Activated CD8-positive, alpha-beta memory T cell treated with anti-CD3 and anti-CD28 coated beads, Interleukin-2, amount 50 U/mL, for 1 hour (primary cell): ENCODE results near the gene COASY.
"Not testable (repeated sequence)": the region's sequence is repeated elsewhere in the genome, so short reads cannot be mapped to it uniquely, and the experiment has no call there.

ENCODE experiments used
- DNase-seq: peaks from one replicate; pipeline ENCODE4 v3.0.0-alpha.2; 2020; ENCODE audit errors: extremely low read depth

COASY gene

DNA sequence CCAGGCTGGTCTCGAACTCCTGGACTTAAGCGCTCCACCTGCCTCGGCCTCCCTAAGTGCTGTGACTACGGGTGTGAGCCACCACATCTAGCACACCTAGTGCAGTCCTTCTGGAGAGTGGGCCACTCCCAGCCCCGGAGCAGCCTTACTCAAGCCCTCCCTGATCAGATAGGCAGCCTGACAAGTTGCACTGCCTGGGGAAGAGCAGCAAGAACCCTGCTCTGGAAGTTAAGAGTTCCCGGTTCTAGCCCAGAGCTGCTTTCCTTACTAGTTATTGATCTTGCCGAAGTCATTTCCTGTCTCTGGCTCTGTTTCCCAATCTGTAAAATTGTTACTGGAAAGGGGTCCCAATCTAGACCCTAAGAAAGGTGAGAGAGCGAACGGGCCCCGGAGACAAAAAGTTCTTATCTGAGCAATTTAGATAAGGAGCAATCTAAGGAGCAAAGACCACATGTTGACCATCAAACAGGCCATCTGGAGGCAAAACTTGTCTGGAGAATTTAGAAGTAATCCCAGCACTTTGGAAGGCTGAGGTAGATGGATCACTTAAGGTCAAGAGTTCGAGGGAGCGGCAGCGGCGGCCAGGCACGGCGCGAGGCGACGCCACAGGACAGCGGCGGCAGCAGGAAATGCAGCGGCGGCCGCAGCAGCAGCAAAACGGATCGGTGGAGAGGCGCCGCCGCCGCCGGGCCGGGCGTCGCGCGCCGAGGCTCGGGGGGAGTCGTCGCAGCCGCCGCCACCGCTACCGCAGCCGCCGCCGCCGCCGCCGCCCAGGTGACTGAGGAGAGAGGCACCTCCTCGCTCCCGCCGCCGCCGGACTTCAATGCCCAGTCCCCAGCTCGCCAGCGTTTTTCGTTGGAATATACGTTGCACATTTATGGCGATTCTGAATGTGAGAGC, 30.2 kb upstream of the COASY start:
- no peak for DNase-seq

DNA sequence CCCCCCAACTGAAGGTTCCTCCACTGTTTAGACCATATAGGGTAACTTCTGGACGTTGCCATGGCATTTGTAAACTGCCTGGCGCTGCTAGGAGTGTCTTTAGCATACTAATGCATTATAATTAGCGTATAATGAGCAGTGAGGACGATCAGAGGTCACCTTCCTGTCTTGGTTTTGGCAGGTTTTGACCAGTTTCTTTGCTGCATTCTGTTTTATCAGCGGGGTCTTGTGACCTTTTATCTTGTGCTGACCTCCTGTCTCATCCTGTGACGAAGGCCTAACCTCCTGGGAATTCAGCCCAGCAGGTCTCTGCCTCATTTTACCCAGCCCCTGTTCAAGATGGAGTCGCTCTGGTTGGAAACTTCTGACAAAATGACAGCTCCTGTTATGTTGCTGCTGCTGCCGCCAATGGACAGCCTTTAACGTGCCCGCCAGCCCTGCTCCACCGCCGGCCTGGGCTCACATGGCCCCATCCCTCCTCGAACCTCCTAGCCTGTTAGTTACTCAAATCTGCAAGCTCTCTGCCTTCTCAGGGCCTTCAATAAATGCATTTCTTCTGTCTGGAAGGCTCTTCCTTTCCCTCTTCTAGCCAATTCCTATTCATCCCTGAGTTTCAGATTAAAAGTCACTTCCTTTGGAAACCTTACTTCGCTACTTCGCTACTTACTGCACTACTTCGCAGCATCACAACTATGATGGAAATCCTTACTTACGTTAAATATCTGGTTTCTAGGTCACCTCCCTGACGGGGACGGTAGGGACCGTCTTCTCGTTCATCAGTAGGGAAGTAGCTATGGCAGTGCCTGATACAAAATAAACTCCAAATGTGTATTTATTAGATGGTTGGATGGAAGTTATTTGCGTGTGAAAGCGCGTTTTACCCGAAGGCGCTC, 26.5 kb upstream of the COASY start:
- no peak for DNase-seq

DNA sequence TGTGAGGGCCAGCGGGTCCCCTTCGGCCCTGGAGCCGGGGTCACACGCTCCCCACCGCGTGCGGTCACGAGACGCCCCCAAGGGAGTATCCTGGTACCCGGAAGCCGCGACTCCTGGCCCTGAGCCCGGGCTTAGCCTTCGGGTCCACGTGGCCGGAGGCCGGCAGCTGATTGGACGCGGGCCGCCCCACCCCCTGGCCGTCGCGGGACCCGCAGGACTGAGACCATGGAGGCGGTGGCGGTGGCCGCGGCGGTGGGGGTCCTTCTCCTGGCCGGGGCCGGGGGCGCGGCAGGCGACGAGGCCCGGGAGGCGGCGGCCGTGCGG, 25.9 kb upstream of the COASY start, which contains the start of gene NAGLU:
Gene NAGLU, plus strand, starts transcription at position 194 of the 324 bp plus-strand sequence. Its CDS starts 32 bp downstream, at position 226.
- no peak for DNase-seq

DNA sequence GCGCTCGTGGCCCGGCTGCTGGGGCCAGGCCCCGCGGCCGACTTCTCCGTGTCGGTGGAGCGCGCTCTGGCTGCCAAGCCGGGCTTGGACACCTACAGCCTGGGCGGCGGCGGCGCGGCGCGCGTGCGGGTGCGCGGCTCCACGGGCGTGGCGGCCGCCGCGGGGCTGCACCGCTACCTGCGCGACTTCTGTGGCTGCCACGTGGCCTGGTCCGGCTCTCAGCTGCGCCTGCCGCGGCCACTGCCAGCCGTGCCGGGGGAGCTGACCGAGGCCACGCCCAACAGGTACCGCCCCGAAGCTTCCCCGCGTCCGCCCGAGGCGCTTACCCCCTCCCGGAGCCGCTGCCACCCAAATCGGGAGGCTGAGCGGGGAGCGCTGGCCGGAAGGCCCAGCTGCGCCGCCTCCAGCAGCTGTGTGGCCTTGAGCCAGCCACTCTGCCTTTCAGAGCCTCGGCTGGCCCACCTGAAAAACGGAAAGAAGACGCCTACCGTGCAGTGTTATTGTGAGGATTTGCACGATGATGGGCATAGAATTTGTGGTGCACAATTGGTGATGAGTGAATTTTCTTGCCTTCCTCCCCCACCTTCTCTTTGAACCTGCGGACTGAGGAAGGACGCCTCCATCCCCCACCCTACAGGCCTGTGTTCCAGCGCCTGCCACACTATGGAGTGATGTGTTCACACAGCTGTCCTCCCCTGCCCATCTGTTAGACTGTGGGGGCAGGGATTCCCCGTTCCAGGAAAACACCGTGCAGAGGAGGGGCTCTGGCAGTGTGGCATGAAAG, 25.4 kb upstream of the COASY start:
- no peak for DNase-seq

DNA sequence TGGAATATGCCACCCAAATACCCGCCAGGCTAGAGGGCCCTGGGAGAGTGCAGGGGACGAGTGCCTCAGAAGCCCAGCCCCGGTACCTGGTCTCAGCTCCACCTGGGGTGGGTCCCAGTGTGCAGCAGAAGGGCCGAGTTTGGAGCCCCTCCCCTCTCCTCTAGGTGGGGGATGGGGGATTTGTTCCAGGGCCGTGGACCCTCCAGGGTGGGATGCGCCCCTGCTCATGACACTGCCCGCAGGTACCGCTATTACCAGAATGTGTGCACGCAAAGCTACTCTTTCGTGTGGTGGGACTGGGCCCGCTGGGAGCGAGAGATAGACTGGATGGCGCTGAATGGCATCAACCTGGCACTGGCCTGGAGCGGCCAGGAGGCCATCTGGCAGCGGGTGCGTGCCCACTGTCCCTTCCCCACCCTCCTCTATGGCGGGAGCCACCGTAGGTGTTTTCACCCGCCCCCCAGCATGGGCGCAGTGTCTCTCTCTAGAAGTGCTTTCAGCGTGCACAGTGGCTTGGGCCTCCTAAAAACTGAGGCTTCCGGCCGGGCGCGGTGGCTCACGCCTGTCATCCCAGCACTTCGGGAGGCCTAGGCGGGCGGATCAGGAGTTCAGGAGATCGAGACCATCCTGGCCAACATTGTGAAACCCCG, 24.7 kb upstream of the COASY start:
- DNase-seq: no peak

DNA sequence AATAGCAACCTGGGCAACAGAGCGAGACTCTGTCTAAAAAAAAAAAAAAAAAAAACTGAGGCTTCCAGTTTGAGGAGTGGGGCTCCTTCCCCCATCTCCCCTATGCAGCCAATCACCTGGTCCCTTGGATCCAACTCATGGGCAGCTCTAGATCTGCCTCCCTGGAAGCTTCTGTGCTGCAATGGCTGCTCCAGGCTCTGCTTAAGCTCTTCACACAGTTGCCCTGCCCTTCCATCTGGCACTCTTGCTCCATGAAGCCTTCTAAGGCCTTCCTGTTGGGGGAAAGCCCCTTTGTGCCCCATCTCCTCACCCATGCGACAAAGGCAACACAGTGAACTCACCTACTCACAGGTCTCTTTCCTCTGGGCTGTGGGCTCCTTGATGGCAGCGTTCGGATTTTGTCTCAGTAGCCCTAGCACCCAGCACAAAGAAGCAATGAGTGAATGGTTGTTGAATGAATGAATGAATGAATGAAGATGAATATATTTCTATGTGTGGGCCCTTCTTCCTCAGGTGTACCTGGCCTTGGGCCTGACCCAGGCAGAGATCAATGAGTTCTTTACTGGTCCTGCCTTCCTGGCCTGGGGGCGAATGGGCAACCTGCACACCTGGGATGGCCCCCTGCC, 24.0 kb upstream of the COASY start:
- DNase-seq: no peak

DNA sequence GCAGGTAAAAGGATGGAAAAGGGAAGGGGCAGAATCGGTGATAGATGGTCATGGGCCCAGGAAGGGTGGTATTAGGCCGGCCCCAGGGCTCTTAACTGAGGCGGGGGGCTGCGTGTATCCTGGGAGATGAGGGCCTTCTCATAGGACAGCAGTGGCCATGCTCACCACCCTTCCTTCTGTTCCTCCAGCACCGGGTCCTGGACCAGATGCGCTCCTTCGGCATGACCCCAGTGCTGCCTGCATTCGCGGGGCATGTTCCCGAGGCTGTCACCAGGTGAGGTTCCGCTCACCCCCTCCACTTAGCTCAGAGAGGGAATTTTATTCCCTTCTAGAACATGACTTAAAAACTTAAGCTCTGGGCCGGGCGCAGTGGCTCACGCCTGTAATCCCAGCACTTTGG, 23.5 kb upstream of the COASY start:
- no peak for DNase-seq

DNA sequence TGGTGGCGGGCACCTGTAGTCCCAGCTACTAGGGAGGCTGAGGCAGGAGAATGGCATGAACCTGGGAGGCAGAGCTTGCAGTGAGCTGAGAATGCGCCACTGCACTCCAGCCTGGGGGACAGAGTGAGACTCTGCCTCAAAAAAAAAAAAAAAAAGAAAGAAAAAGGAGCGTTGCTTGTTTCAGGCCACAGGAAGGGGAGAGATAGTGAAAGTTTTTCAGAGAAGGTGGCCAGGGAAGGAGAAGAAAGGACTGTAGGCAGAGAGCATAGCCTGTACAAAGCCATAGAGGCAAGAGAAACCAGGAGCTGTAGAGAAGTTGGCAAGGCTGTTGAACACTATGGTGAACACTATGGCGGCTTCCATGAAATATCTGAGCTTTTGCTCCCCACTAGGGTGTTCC, 21.4 kb upstream of the COASY start:
- DNase-seq: not testable (repeated sequence)

DNA sequence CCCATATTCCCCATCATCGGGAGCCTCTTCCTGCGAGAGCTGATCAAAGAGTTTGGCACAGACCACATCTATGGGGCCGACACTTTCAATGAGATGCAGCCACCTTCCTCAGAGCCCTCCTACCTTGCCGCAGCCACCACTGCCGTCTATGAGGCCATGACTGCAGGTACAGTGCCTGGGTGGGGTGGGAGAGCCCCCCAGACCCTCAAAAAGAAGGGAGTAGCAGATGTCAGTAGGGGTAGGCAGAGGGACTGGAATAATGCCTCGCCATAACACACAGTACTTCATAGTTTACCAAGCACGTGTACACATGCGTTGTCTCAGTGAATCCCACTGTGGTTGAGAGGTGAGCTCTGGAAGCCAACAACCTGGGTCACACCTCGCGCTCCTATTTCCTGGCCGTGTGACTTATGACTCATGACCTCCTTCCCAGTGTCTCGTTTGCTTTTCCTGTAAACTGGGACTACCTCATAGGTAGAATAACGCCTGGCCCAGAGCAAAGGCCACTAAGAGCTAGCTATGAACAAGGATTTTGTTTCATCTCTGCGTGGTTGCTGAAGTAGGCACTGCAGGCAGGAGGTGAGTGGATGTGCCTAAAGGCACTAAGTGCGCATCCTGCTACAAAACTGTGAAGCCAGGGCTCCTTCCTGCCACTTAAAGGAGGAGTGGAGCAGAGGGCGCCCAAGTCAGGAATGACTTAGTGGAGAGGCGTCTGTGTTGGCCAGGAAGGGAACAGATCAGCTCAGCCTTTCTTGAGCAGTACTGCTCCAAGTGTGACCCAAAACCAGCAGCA, 20.7 kb upstream of the COASY start:
- DNase-seq: no peak

DNA sequence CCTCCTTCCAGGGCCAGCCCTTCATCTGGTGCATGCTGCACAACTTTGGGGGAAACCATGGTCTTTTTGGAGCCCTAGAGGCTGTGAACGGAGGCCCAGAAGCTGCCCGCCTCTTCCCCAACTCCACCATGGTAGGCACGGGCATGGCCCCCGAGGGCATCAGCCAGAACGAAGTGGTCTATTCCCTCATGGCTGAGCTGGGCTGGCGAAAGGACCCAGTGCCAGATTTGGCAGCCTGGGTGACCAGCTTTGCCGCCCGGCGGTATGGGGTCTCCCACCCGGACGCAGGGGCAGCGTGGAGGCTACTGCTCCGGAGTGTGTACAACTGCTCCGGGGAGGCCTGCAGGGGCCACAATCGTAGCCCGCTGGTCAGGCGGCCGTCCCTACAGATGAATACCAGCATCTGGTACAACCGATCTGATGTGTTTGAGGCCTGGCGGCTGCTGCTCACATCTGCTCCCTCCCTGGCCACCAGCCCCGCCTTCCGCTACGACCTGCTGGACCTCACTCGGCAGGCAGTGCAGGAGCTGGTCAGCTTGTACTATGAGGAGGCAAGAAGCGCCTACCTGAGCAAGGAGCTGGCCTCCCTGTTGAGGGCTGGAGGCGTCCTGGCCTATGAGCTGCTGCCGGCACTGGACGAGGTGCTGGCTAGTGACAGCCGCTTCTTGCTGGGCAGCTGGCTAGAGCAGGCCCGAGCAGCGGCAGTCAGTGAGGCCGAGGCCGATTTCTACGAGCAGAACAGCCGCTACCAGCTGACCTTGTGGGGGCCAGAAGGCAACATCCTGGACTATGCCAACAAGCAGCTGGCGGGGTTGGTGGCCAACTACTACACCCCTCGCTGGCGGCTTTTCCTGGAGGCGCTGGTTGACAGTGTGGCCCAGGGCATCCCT, 18.5 kb upstream of the COASY start:
- no peak for DNase-seq

DNA sequence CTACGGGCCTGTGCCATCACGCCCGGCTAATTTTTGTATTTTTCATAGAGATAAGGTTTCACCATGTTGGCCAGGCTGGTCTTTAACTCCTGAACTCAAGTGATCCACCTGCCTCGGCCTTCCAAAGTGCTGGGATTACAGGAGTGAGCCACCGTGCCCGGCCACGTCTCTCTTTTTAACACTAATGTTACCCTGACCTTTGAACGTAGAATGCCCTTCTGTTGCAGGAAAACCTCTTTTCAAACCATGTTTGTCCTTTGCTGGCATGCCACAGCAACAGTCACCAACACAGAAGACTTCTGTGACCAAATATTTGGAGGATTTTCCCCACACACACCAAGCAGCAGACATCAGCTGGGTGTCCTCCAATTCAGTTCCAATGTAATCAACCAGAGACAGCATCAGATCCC, 17.1 kb upstream of the COASY start:
- no peak for DNase-seq

DNA sequence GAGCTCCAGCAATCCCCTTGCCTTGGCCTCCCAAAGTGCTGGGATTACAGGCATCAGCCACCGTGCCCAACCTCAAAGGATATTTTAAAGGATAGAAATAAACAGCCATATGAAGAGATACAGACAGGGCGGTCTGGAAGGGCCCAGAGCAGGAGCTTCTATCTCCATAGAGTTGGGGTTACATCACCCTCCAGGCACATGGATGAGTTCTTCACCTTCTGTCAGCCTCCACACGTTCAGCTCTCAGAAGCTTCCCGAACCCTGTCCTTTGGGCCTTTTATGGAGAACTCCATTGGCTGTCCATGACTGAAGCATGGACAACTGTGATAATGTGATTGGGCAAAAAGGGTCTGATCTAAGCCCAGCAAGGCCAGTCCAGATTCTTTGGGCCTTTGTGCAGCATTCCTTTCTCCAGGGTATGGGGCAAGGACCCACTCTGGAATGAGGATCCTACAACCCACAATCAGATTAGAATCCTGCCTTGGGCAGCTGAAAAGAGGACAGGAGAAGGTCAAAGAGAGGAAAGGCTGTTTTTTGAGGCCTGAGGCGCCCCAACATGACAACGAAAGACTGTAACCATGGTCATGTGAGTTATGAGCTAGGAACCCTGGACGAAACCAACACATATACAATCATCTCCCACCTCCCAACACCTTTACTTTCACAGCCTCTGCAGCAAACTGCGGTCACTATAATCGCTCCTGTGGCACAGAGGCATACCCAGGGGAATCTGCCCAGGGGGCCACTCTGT, 16.0 kb upstream of the COASY start:
- not testable (repeated sequence) for DNase-seq

DNA sequence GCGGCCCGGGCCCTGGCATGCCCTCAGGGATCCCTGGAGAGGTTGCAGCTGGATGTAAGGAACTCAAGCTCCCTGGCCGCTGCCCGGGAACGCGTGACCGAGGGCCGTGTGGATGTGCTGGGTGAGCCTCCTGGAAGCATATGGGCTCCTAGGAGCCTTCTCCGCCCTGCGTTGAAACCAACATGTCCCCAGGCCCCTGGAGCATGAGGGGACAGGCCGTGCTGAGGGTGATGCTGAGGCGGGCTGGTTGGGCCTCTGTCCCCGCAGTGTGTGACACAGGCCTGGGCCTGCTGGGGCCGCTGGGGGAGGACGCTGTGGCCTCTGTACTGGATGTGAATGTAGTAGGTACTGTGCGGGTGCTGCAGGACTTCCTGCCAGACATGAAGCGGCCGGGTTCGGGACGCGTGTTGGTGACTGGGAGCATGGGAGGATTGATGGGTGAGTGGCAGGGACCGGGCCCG, 14.9 kb upstream of the COASY start:
- no peak for DNase-seq

DNA sequence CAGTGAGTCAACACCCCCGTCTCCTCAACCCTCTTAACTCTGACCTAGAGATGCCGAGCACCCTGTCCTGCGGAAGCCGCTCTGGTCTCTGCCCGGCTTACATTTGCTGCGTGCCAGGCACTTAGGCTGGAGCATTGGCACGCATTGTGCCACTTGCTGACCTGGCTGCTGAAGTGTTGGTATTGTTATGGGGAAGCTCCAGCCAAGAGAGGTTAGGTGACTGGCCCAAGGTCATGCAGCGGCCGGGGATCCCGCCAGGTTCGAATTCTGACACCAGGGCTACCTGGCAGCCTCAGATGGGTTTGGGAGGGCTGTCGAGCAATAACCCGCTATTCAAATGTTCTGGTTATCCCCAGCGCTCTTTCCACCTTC, 14.3 kb upstream of the COASY start:
- DNase-seq: no peak

DNA sequence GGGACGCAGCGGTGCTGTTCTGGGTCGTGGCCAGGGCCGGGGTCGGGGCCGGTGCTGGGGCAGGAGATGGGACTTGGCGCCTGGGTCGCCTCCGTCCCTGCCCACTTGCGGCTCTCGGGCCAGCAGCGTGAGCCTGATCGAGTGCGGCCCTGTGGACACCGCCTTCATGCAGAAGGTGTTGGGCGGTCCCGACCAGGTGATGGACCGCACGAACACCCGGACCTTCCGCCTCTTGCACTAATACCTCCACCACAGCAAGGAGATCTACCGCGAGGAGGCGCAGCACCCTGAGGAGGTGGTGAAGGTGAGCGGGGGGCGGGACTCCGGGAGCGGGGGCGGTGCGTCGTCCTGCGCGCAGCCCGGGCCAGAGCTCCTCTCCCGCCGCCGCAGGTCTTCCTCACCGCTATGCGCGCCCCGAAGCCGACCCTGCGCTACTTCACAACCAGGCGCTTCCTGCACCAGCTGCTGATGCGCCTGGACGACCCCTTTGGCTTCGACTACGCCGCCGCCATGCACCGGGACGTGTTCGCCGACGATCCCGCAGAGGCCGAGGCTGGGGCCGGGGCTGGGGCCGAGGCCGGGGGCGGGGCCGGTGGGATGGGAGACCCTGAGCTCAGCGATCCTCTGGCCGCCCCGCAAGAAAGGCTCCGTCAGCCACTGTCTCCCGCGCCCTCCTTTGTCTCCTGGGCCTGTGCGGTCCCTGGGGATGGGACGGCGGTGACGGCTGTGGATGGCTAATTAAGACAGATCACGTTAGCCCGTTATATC, 13.7 kb upstream of the COASY start:
- no peak for DNase-seq

DNA sequence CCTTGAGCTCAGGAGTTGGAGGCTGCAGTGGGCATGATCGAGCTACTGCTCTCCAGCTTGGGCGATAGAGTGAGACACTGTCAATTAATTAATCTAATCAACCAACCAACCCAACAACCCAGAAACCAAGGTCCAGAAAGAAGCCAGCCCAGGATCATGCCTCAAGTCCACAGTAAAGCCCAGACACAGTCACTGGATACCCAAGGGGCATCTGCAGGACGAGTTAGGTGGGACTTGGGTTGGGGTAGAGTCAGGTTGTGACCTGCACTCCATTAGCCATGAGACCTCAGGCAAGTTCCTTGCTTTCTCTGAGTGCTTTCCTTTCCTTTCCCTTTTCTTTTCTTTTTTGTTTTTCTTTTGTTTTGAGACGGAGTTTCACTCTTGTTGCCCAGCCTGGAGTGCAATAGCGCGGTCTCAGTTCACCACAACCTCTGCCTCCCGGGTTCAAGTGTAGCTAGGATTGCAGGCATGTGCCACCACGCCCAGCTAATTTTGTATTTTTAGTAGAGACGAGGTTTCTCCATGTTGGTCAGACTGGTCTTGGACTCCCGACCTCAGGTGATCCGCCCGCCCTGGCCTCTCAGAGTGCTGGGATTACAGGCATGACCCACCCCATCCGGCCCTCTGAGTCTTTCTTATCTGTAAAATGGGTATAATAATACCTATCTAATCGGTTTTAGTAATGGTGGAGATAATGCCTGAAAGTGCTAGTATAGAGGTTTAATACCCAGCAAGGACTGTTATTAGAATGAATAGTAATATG, 12.8 kb upstream of the COASY start:
- DNase-seq: no peak

DNA sequence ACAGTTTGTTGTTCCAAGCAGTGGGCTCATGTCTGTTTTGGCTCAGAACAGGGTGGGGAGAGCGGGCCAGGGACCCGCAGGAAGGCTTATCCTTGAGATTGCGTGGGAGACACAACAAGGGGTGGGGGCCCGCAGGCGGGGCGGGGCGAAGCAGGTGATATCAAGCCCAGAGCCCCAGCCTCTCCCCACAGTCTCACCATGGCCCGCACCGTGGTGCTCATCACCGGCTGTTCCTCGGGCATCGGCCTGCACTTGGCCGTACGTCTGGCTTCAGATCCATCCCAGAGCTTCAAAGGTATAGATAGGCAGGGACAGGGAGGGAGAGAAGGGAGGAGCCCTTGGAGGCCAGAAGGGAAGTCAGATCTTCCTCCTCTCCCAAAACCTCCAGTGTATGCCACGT, 9.2 kb upstream of the COASY start, which contains the start of gene HSD17B1:
Gene HSD17B1, plus strand, starts transcription at position 188 of the 400 bp plus-strand sequence. Its CDS starts 11 bp downstream, at position 199.
- not testable (repeated sequence) for DNase-seq
